HL-60/S4 (cell line): ENCODE data around the gene SULT4A1.

Experiments used
- in situ Hi-C: fragments of 300-500 bp; cut with MboI; formaldehyde crosslinking; loops from 2 replicates; pipeline ENCODE4 v1.14.3; 2022; ENCODE audit warnings: low sequenced_read_pairs

The SULT4A1 gene

GRCh38 chr22:43814264-43814663, 48.0 kb downstream of the SULT4A1 start:
- in situ Hi-C loops: no loop called here

GRCh38 chr22:43812890-43813289, 49.4 kb downstream of the SULT4A1 start:
- in situ Hi-C loops: no loop called here

GRCh38 chr22:43812149-43812842, 50.0 kb downstream of the SULT4A1 start, which contains the start of gene EFCAB6:
Gene EFCAB6 (minus strand): TSS chr22:43812305. CDS start chr22:43782318, 29,987 bp downstream.
- in situ Hi-C loops: no loop called here

GRCh38 chr22:43811777-43812148, 50.5 kb downstream of the SULT4A1 start:
- in situ Hi-C loops: no loop called here

- in situ Hi-C loops: no loop called here
Measured at GRCh38 chr22:43802897-43803495, 59.3 kb downstream of the SULT4A1 start.

GRCh38 chr22:43800970-43801369, 61.3 kb downstream of the SULT4A1 start:
- in situ Hi-C loops: no loop called here

GRCh38 chr22:43798492-43798891, 63.8 kb downstream of the SULT4A1 start:
- in situ Hi-C loops: no loop called here

GRCh38 chr22:43796567-43796966, 65.7 kb downstream of the SULT4A1 start:
- in situ Hi-C loops: no loop called here

- in situ Hi-C loops: no loop called here
Measured at GRCh38 chr22:43795320-43795719, 67.0 kb downstream of the SULT4A1 start.

GRCh38 chr22:43792905-43793304, 69.4 kb downstream of the SULT4A1 start:
- in situ Hi-C loops: no loop called here

GRCh38 chr22:43789452-43789851, 72.9 kb downstream of the SULT4A1 start:
- in situ Hi-C loops: no loop called here

GRCh38 chr22:43783777-43784176, 78.5 kb downstream of the SULT4A1 start:
- in situ Hi-C loops: no loop called here

GRCh38 chr22:43782448-43782847, 79.9 kb downstream of the SULT4A1 start:
- in situ Hi-C loops: no loop called here

GRCh38 chr22:43777286-43777685, 85.0 kb downstream of the SULT4A1 start:
- in situ Hi-C loops: no loop called here

GRCh38 chr22:43776081-43776670, 86.1 kb downstream of the SULT4A1 start:
- in situ Hi-C loops: no loop called here
